Measurements from ENCODE around the gene FAAP20.

DNA sequence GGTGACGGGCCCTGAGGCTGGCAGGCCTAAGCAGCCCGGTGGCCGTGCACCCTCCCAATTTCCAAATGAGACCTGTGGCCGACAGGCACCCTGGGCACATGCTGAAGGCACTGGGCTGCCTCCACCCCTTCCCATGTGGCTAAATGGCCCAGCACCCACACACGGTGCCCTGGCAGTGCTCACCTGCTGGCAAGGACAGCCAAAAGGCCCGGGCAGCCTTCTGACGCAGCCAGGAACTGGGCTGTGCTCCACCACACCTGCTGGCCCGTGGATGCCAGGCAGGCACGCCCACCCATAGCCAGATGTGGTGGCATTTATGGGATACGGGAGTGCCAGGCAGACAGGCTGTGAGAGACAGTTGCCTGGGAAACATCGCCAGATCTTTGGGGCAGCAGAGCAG is 4.0 kb upstream of the FAAP20 start:
- TF ChIP-seq, protein P1, sequence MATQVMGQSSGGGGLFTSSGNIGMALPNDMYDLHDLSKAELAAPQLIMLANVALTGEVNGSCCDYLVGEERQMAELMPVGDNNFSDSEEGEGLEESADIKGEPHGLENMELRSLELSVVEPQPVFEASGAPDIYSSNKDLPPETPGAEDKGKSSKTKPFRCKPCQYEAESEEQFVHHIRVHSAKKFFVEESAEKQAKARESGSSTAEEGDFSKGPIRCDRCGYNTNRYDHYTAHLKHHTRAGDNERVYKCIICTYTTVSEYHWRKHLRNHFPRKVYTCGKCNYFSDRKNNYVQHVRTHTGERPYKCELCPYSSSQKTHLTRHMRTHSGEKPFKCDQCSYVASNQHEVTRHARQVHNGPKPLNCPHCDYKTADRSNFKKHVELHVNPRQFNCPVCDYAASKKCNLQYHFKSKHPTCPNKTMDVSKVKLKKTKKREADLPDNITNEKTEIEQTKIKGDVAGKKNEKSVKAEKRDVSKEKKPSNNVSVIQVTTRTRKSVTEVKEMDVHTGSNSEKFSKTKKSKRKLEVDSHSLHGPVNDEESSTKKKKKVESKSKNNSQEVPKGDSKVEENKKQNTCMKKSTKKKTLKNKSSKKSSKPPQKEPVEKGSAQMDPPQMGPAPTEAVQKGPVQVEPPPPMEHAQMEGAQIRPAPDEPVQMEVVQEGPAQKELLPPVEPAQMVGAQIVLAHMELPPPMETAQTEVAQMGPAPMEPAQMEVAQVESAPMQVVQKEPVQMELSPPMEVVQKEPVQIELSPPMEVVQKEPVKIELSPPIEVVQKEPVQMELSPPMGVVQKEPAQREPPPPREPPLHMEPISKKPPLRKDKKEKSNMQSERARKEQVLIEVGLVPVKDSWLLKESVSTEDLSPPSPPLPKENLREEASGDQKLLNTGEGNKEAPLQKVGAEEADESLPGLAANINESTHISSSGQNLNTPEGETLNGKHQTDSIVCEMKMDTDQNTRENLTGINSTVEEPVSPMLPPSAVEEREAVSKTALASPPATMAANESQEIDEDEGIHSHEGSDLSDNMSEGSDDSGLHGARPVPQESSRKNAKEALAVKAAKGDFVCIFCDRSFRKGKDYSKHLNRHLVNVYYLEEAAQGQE (IDR thresholded peaks at IDR 0.05; ENCODE audit: low read depth), result no peak
- TF ChIP-seq POLR2A (IDR thresholded peaks at IDR 0.05; ENCODE audit: borderline replicate concordance, extremely low read depth, insufficient read depth, insufficient read length), result no peak
- TF ChIP-seq RAD21 (IDR thresholded peaks at IDR 0.05; ENCODE audit: low read depth), result no peak
- TF ChIP-seq POLR2AphosphoS5 (IDR thresholded peaks at IDR 0.05; ENCODE audit: low read depth, low read length), result no peak
- TF ChIP-seq, protein P2, sequence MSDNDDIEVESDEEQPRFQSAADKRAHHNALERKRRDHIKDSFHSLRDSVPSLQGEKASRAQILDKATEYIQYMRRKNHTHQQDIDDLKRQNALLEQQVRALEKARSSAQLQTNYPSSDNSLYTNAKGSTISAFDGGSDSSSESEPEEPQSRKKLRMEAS (IDR thresholded peaks at IDR 0.05), result no peak
- TF ChIP-seq, protein P3, sequence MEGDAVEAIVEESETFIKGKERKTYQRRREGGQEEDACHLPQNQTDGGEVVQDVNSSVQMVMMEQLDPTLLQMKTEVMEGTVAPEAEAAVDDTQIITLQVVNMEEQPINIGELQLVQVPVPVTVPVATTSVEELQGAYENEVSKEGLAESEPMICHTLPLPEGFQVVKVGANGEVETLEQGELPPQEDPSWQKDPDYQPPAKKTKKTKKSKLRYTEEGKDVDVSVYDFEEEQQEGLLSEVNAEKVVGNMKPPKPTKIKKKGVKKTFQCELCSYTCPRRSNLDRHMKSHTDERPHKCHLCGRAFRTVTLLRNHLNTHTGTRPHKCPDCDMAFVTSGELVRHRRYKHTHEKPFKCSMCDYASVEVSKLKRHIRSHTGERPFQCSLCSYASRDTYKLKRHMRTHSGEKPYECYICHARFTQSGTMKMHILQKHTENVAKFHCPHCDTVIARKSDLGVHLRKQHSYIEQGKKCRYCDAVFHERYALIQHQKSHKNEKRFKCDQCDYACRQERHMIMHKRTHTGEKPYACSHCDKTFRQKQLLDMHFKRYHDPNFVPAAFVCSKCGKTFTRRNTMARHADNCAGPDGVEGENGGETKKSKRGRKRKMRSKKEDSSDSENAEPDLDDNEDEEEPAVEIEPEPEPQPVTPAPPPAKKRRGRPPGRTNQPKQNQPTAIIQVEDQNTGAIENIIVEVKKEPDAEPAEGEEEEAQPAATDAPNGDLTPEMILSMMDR (IDR thresholded peaks at IDR 0.05 in 2 of 3, conservative IDR thresholded peaks at IDR 0.05 in 1 of 3; ENCODE audit: borderline replicate concordance in 1 of 3, insufficient read depth in 1 of 3, low read depth in 2 of 3, low read length in 2 of 3), result no peak
- no peak for TF ChIP-seq EGR1 (IDR thresholded peaks at IDR 0.05; ENCODE audit: low read depth)
- TF ChIP-seq EZH2 (IDR thresholded peaks at IDR 0.05), result no peak
- no peak for TF ChIP-seq YY1 (IDR thresholded peaks at IDR 0.05; ENCODE audit: extremely low read depth, insufficient replicate concordance, low read depth, low read length)
- TF ChIP-seq SIN3A (IDR thresholded peaks at IDR 0.05; ENCODE audit: low read depth), result no peak
- no peak for TF ChIP-seq TCF7L2 (IDR thresholded peaks at IDR 0.05; ENCODE audit: borderline replicate concordance, extremely low read depth, insufficient read depth, insufficient read length)
- TF ChIP-seq EZH2phosphoT487 (IDR thresholded peaks at IDR 0.05; ENCODE audit: borderline replicate concordance), result no peak
